Measurements from ENCODE around the gene DLX1. TPM values are rescaled to one million over a fixed set of nuclear protein-coding genes. Genes with fewer than 3 reads are reported as not detected.
"Not testable (repeated sequence)": the region's sequence is repeated elsewhere in the genome, so short reads cannot be mapped to it uniquely, and the experiment has no call there.

Gene DLX1
- total RNA-seq, 4 donors from 2014 or later = 0.14 TPM; not detected in 3

DNA sequence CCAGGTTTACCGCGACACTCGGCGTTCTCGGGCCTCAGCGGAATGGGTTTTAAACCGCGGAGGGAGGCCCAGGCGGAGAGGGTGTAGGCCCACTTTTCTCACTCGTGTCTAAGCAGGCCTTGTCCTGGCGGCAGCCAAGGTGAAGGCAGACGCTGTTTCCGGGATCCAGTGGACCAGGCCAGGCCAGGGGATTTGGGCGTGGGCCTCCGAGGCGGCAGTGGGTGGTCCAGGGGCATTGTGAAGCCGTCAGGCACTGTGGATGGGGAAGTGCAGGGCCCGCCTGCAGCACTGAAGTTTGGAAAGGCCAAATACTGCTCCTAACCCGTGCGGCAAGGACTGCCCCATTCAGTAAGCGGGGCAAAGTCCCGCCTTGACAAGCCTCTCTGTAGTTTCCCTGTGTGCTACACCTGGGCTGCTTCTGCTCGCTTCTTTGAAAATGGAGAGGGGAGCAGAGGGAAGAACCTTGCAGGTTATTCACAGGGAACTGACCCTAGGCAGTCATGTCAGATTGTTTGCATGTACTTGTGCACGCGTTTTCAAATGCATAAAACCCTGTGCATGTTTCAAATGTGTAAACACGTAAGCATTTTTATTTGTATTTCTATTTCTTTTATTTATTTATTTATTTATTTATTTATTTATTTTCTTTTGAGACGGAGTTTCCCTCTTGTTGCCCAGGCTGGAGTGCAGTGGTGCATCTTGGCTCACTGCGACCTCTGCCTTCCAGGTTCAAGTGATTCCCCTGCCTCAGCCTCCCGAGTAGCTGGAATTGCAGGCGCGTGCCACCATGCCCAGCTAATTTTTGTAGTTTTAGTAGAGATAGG lies 24.9 kb downstream of the DLX1 start:
- Histone ChIP-seq H3K4me3 (no peak overlapping the region), H3K27ac (no peak overlapping the region), H3K27me3 (peaks cover 18 to 39% of the 10 kb centered on the region in 2 donors), H3K36me3 (no peaks in the 10 kb centered on the region), H3K4me1 (no peaks in the 10 kb centered on the region), H3K9me3 (no peaks in the 10 kb centered on the region)
- TF ChIP-seq, protein P1, sequence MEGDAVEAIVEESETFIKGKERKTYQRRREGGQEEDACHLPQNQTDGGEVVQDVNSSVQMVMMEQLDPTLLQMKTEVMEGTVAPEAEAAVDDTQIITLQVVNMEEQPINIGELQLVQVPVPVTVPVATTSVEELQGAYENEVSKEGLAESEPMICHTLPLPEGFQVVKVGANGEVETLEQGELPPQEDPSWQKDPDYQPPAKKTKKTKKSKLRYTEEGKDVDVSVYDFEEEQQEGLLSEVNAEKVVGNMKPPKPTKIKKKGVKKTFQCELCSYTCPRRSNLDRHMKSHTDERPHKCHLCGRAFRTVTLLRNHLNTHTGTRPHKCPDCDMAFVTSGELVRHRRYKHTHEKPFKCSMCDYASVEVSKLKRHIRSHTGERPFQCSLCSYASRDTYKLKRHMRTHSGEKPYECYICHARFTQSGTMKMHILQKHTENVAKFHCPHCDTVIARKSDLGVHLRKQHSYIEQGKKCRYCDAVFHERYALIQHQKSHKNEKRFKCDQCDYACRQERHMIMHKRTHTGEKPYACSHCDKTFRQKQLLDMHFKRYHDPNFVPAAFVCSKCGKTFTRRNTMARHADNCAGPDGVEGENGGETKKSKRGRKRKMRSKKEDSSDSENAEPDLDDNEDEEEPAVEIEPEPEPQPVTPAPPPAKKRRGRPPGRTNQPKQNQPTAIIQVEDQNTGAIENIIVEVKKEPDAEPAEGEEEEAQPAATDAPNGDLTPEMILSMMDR (IDR thresholded peaks at IDR 0.05) = no peak
- no peak for TF ChIP-seq POLR2A (IDR thresholded peaks at IDR 0.05)
- intact Hi-C loops (cut with DNase I; ENCODE audit: low total_unique reads) = no loop called here
- no peak for DNase-seq

GRCh38 chr2:172113617-172114016 lies 28.3 kb downstream of the DLX1 start:
- Histone ChIP-seq H3K27me3 (peaks cover 0 to 7% of the 10 kb centered on the region in 2 donors), H3K9me3 (no peaks in the 10 kb centered on the region), H3K36me3 (no peaks in the 10 kb centered on the region), H3K4me1 (no peaks in the 10 kb centered on the region), H3K4me3 (no peak overlapping the region), H3K27ac (no peak overlapping the region)
- no peak for DNase-seq
- no peak for TF ChIP-seq POLR2A (IDR thresholded peaks at IDR 0.05)
- TF ChIP-seq, protein P1 (IDR thresholded peaks at IDR 0.05) = peak in 3 of 4 experiments; percentile 17 to 43 (median 35)
- intact Hi-C loops (cut with DNase I; ENCODE audit: low total_unique reads) = no loop called here

DNA sequence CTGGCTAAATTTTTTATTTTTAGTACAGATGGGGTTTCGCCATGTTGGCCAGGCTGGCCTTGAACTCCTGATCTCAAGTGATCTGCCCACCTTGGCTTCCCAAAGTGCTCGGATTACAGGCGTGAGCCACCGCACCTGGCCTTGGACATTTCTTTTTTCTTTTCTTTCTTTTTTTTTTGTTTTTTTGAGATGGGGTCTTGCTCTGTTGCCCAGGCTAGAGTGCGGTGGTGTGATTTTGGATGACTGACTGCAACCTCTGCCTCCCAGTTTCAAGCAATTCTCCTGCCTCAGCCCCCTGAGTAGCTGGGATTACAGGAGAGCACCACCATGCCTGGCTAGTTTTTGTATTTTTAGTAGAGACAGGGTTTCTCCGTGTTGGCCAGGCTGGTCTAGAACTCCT lies 28.9 kb downstream of the DLX1 start:
- intact Hi-C loops (cut with DNase I; ENCODE audit: low total_unique reads); H3K4me3 ChIP-seq; H3K27me3 ChIP-seq; H3K27ac ChIP-seq; H3K9me3 ChIP-seq; H3K4me1 ChIP-seq; H3K36me3 ChIP-seq; DNase-seq: not testable (repeated sequence)

DNA sequence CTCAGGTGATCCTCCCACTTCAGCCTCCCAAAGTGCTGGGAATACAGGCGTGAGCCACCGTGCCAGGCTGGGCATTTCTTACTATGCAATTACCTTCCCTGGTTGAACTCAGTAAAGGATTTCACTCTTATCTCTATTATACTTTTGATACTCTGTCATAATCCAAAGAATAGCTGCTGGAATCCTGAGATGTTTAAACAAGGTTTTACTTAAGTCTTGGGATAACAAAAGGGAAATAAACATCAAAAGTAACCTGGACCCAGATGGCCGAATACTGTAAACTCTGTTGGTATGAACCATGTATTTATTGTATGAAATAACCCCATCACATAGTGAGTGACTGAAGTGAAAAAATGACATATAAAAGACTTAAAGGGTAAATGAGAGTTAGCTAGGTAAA lies 29.3 kb downstream of the DLX1 start:
- no peak for DNase-seq
- TF ChIP-seq, protein P1 (IDR thresholded peaks at IDR 0.05) = no peak
- no peak for TF ChIP-seq POLR2A (IDR thresholded peaks at IDR 0.05)
- intact Hi-C loops (cut with DNase I; ENCODE audit: low total_unique reads) = no loop called here

GRCh38 chr2:172116107-172116506 lies 30.8 kb downstream of the DLX1 start:
- intact Hi-C loops (cut with DNase I; ENCODE audit: low total_unique reads) = no loop called here

More for the DNA sequence above, 29.3 kb downstream of the DLX1 start:
- Histone ChIP-seq H3K4me3 (no peak overlapping the region), H3K27ac (no peak overlapping the region), H3K9me3 (no peaks in the 10 kb centered on the region), H3K36me3 (no peaks in the 10 kb centered on the region), H3K4me1 (no peaks in the 10 kb centered on the region), H3K27me3 (no peaks in the 10 kb centered on the region)

DNA sequence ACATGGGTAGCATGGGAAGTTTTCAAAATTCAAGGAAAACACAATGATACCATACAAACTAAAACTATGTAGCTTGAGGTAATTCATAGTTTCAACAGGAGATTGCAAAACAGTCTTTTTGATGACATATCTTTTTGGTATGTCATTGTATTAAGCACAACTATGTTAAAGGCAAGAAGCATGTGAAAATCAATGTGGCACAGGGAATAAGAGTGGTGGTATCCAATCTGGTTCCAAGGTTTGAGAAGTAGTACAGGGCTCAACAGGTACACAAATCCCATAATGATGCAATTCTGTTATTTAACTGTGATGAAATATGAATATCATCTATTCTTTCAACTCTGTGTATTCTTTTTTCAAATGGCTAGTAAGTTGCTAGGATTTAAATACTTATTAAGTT lies 33.8 kb downstream of the DLX1 start:
- Histone ChIP-seq H3K27me3 (no peaks in the 10 kb centered on the region), H3K4me3 (no peak overlapping the region), H3K36me3 (no peaks in the 10 kb centered on the region), H3K4me1 (no peaks in the 10 kb centered on the region), H3K27ac (no peak overlapping the region), H3K9me3 (no peaks in the 10 kb centered on the region)
- no peak for DNase-seq
- intact Hi-C loops (cut with DNase I; ENCODE audit: low total_unique reads) = no loop called here
- no peak for TF ChIP-seq POLR2A (IDR thresholded peaks at IDR 0.05)
- TF ChIP-seq, protein P1 (IDR thresholded peaks at IDR 0.05) = no peak

More at GRCh38 chr2:172116107-172116506, 30.8 kb downstream of the DLX1 start:
- H3K4me3 ChIP-seq = no peak overlapping the region
- H3K27ac ChIP-seq = no peak overlapping the region
- TF ChIP-seq POLR2A (IDR thresholded peaks at IDR 0.05) = no peak
- H3K27me3 ChIP-seq = no peaks in the 10 kb centered on the region
- DNase-seq = no peak
- H3K9me3 ChIP-seq = no peaks in the 10 kb centered on the region
- H3K36me3 ChIP-seq = no peaks in the 10 kb centered on the region
- no peaks in the 10 kb centered on the region for H3K4me1 ChIP-seq

Measured in uterus (tissue), 4 donors.